Esophagus squamous epithelium (tissue), 4 donors: ENCODE measurements around the gene ATP10B.

Experiments
- POLR2A ChIP-seq, 4 donors: fragments of 450-650 bp; IDR thresholded peaks; one replicate each; pipeline ENCODE4 v1.6.1; 2017; ENCODE audit warnings: antibody characterized with exemption in 4 of 4, mild to moderate bottlenecking in 4 of 4, moderate library complexity in 3 of 4
- TF ChIP-seq, protein P1 (sequence below), 6 experiments: fragments of 450-650 bp in 4 of 6; fragments of 200-600 bp in 2 of 6; sonication (generic) in 2 of 6; IDR thresholded peaks; one replicate each; pipeline ENCODE4 v1.5.1; 2016 to 2019; ENCODE audit warnings: antibody characterized with exemption in 6 of 6, mild to moderate bottlenecking in 4 of 6, moderate library complexity in 4 of 6

- TF ChIP-seq, protein P1, sequence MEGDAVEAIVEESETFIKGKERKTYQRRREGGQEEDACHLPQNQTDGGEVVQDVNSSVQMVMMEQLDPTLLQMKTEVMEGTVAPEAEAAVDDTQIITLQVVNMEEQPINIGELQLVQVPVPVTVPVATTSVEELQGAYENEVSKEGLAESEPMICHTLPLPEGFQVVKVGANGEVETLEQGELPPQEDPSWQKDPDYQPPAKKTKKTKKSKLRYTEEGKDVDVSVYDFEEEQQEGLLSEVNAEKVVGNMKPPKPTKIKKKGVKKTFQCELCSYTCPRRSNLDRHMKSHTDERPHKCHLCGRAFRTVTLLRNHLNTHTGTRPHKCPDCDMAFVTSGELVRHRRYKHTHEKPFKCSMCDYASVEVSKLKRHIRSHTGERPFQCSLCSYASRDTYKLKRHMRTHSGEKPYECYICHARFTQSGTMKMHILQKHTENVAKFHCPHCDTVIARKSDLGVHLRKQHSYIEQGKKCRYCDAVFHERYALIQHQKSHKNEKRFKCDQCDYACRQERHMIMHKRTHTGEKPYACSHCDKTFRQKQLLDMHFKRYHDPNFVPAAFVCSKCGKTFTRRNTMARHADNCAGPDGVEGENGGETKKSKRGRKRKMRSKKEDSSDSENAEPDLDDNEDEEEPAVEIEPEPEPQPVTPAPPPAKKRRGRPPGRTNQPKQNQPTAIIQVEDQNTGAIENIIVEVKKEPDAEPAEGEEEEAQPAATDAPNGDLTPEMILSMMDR (IDR thresholded peaks at IDR 0.05), result no peak
- TF ChIP-seq POLR2A (IDR thresholded peaks at IDR 0.05), result no peak
Measured at GRCh38 chr5:160626322-160626721, 225.7 kb downstream of the ATP10B start.
